ENCODE data around the gene PPP1R27.
A peak's percentile ranks its signal among the peaks of the same experiment; 100 is the strongest.

PPP1R27 gene

GRCh38 chr17:81809556-81809998 is 25.3 kb downstream of the PPP1R27 start:
- Mint-ChIP-seq H3K4me3 (no peak overlapping the region), H3K27ac (no peak overlapping the region), H3K27me3 (peaks cover 75% of the 10 kb centered on the region), H3K4me1 (peaks cover 11% of the 10 kb centered on the region), H3K9me3 (no peaks in the 10 kb centered on the region), H3K36me3 (no peaks in the 10 kb centered on the region)
- ATAC-seq = no peak

GRCh38 chr17:81808778-81809555 is 25.9 kb downstream of the PPP1R27 start:
- no peaks in the 10 kb centered on the region for H3K36me3 Mint-ChIP-seq
- H3K4me1 Mint-ChIP-seq = peaks cover 11% of the 10 kb centered on the region
- H3K9me3 Mint-ChIP-seq = no peaks in the 10 kb centered on the region
- H3K27ac Mint-ChIP-seq = no peak overlapping the region
- no peak for ATAC-seq
- peaks cover 75% of the 10 kb centered on the region for H3K27me3 Mint-ChIP-seq
- H3K4me3 Mint-ChIP-seq = no peak overlapping the region

GRCh38 chr17:81807839-81808238 is 27.0 kb downstream of the PPP1R27 start:
- no peak for ATAC-seq
- H3K4me1 Mint-ChIP-seq = peaks cover 18% of the 10 kb centered on the region
- no peaks in the 10 kb centered on the region for H3K9me3 Mint-ChIP-seq
- H3K27me3 Mint-ChIP-seq = peaks cover 85% of the 10 kb centered on the region
- no peak overlapping the region for H3K4me3 Mint-ChIP-seq
- no peak overlapping the region for H3K27ac Mint-ChIP-seq
- H3K36me3 Mint-ChIP-seq = no peaks in the 10 kb centered on the region

GRCh38 chr17:81807210-81807719 is 27.6 kb downstream of the PPP1R27 start:
- no peak for ATAC-seq
- no peak overlapping the region for H3K4me3 Mint-ChIP-seq
- H3K9me3 Mint-ChIP-seq = no peaks in the 10 kb centered on the region
- H3K27ac Mint-ChIP-seq = no peak overlapping the region
- no peaks in the 10 kb centered on the region for H3K36me3 Mint-ChIP-seq
- H3K4me1 Mint-ChIP-seq = peaks cover 23% of the 10 kb centered on the region
- peaks cover 85% of the 10 kb centered on the region for H3K27me3 Mint-ChIP-seq

GRCh38 chr17:81806461-81807209 is 28.2 kb downstream of the PPP1R27 start:
- no peak overlapping the region for H3K4me3 Mint-ChIP-seq
- H3K9me3 Mint-ChIP-seq = no peaks in the 10 kb centered on the region
- peaks cover 23% of the 10 kb centered on the region for H3K4me1 Mint-ChIP-seq
- no peaks in the 10 kb centered on the region for H3K36me3 Mint-ChIP-seq
- no peak overlapping the region for H3K27ac Mint-ChIP-seq
- no peak for ATAC-seq
- peaks cover 85% of the 10 kb centered on the region for H3K27me3 Mint-ChIP-seq

GRCh38 chr17:81805707-81806460 is 29.0 kb downstream of the PPP1R27 start:
- Mint-ChIP-seq H3K27ac (no peak overlapping the region), H3K4me1 (peaks cover 23% of the 10 kb centered on the region), H3K9me3 (no peaks in the 10 kb centered on the region), H3K27me3 (peaks cover 87% of the 10 kb centered on the region), H3K36me3 (no peaks in the 10 kb centered on the region), H3K4me3 (no peak overlapping the region)
- ATAC-seq = no peak

- no peaks in the 10 kb centered on the region for H3K36me3 Mint-ChIP-seq
- H3K4me3 Mint-ChIP-seq = no peak overlapping the region
- ATAC-seq = no peak
- peaks cover 87% of the 10 kb centered on the region for H3K27me3 Mint-ChIP-seq
- no peak overlapping the region for H3K27ac Mint-ChIP-seq
- no peaks in the 10 kb centered on the region for H3K9me3 Mint-ChIP-seq
- peaks cover 23% of the 10 kb centered on the region for H3K4me1 Mint-ChIP-seq
These were observed 30.1 kb downstream of the PPP1R27 start for GRCh38 chr17:81804559-81805399.

GRCh38 chr17:81803728-81804558 is 30.9 kb downstream of the PPP1R27 start, which contains the start of gene GCGR:
GCGR (plus strand) TSS chr17:81804150; CDS start chr17:81809019, 4,869 bp downstream.
- Mint-ChIP-seq H3K27ac (no peak within 1 kb of the TSS), H3K4me1 (peaks cover 18% of the 10 kb centered on the region), H3K9me3 (no peaks in the 10 kb centered on the region), H3K27me3 (peaks cover 86% of the 10 kb centered on the region), H3K4me3 (peak within 1 kb of the TSS; percentile 29), H3K36me3 (no peaks in the 10 kb centered on the region)
- ATAC-seq = peak; percentile 17

- no peaks in the 10 kb centered on the region for H3K9me3 Mint-ChIP-seq
- no peaks in the 10 kb centered on the region for H3K36me3 Mint-ChIP-seq
- ATAC-seq = no peak
- peaks cover 17% of the 10 kb centered on the region for H3K4me1 Mint-ChIP-seq
- H3K27me3 Mint-ChIP-seq = peaks cover 77% of the 10 kb centered on the region
- H3K27ac Mint-ChIP-seq = no peak overlapping the region
- peak overlapping the region; percentile 29 for H3K4me3 Mint-ChIP-seq
These were observed 31.8 kb downstream of the PPP1R27 start for GRCh38 chr17:81802856-81803643.

- H3K27me3 Mint-ChIP-seq = peaks cover 69% of the 10 kb centered on the region
- H3K36me3 Mint-ChIP-seq = no peaks in the 10 kb centered on the region
- H3K4me1 Mint-ChIP-seq = peaks cover 17% of the 10 kb centered on the region
- no peak for ATAC-seq
- H3K9me3 Mint-ChIP-seq = no peaks in the 10 kb centered on the region
- H3K27ac Mint-ChIP-seq = no peak overlapping the region
- H3K4me3 Mint-ChIP-seq = no peak overlapping the region
These were observed 32.6 kb downstream of the PPP1R27 start for GRCh38 chr17:81802048-81802758.

- peaks cover 17% of the 10 kb centered on the region for H3K4me1 Mint-ChIP-seq
- no peaks in the 10 kb centered on the region for H3K36me3 Mint-ChIP-seq
- H3K27ac Mint-ChIP-seq = no peak overlapping the region
- ATAC-seq = no peak
- peaks cover 60% of the 10 kb centered on the region for H3K27me3 Mint-ChIP-seq
- H3K9me3 Mint-ChIP-seq = no peaks in the 10 kb centered on the region
- no peak overlapping the region for H3K4me3 Mint-ChIP-seq
These were observed 33.5 kb downstream of the PPP1R27 start for GRCh38 chr17:81801327-81801726.

- H3K9me3 Mint-ChIP-seq = no peaks in the 10 kb centered on the region
- H3K36me3 Mint-ChIP-seq = no peaks in the 10 kb centered on the region
- no peak overlapping the region for H3K27ac Mint-ChIP-seq
- H3K27me3 Mint-ChIP-seq = peaks cover 4% of the 10 kb centered on the region
- H3K4me1 Mint-ChIP-seq = no peaks in the 10 kb centered on the region
- ATAC-seq = no peak
- no peak overlapping the region for H3K4me3 Mint-ChIP-seq
These were observed 40.3 kb downstream of the PPP1R27 start for GRCh38 chr17:81794509-81794908.

GRCh38 chr17:81794074-81794476 is 40.8 kb downstream of the PPP1R27 start:
- no peak for ATAC-seq
- H3K27ac Mint-ChIP-seq = no peak overlapping the region
- no peaks in the 10 kb centered on the region for H3K4me1 Mint-ChIP-seq
- no peaks in the 10 kb centered on the region for H3K9me3 Mint-ChIP-seq
- H3K27me3 Mint-ChIP-seq = peaks cover under 1% of the 10 kb centered on the region
- H3K4me3 Mint-ChIP-seq = no peak overlapping the region
- no peaks in the 10 kb centered on the region for H3K36me3 Mint-ChIP-seq

Data from stimulated activated memory B cell treated with anti-CD40 and anti-IgM and Interleukin-4, amounts not matched to agents 10 μg/mL and 1 μg/mL and 100 μg/mL, for 72 hours (primary cell).